ENCODE results near the gene CA10. TPM values are rescaled to one million over a fixed set of nuclear protein-coding genes. Genes with fewer than 3 reads are reported as not detected.

CA10 gene
- total and polyA plus RNA-seq, 2 experiments from 2014 or later: 0.33 TPM; not detected in 1

- H3K9me3 ChIP-seq (ENCODE audit: low read depth): no peaks in the 10 kb centered on the region
- no peaks in the 10 kb centered on the region for H3K4me1 ChIP-seq (ENCODE audit: insufficient read depth)
- TF ChIP-seq EZH2phosphoT487 (IDR thresholded peaks at IDR 0.05; ENCODE audit: low read depth, severe bottlenecking, unreplicated experiment): no peak
- no peak overlapping the region for H3K27ac ChIP-seq
- H3K4me3 ChIP-seq: no peak overlapping the region
- peaks cover 3% of the 10 kb centered on the region for H3K27me3 ChIP-seq
- H3K36me3 ChIP-seq (replicated peaks; ENCODE audit: insufficient read depth, low read depth): no peaks in the 10 kb centered on the region
- H2AFZ ChIP-seq: no peak overlapping the region
- H3K79me2 ChIP-seq: no peaks in the 10 kb centered on the region
- no peak for DNase-seq (ENCODE audit: low spot score)
- H3K9me2 ChIP-seq (replicated peaks; ENCODE audit: insufficient read depth): no peaks in the 10 kb centered on the region
- H4K20me1 ChIP-seq (ENCODE audit: insufficient read depth, poor library complexity, severe bottlenecking): no peaks in the 10 kb centered on the region
- no peak overlapping the region for H3K4me2 ChIP-seq
- 86% methylated on average over 7 of the region's 7 CpGs for WGBS (ENCODE audit: low lambda C conversion rate, missing lambda C conversion rate)
Observed at GRCh38 chr17:52124993-52125392, 33.5 kb downstream of the CA10 start.

- no peak for DNase-seq (ENCODE audit: low spot score)
- H3K36me3 ChIP-seq (replicated peaks; ENCODE audit: insufficient read depth, low read depth): no peaks in the 10 kb centered on the region
- no peak overlapping the region for H3K4me3 ChIP-seq
- H2AFZ ChIP-seq: no peak overlapping the region
- H3K9me3 ChIP-seq (ENCODE audit: low read depth): no peaks in the 10 kb centered on the region
- H3K79me2 ChIP-seq: no peaks in the 10 kb centered on the region
- H4K20me1 ChIP-seq (ENCODE audit: insufficient read depth, poor library complexity, severe bottlenecking): no peaks in the 10 kb centered on the region
- H3K9me2 ChIP-seq (replicated peaks; ENCODE audit: insufficient read depth): no peaks in the 10 kb centered on the region
- H3K4me1 ChIP-seq (ENCODE audit: insufficient read depth): no peaks in the 10 kb centered on the region
- TF ChIP-seq CTCF (IDR thresholded peaks at IDR 0.05; ENCODE audit: poor library complexity): no peak
- no peak for TF ChIP-seq EZH2phosphoT487 (IDR thresholded peaks at IDR 0.05; ENCODE audit: low read depth, severe bottlenecking, unreplicated experiment)
- TF ChIP-seq EZH2 (IDR thresholded peaks at IDR 0.05; ENCODE audit: borderline replicate concordance): no peak
- H3K27me3 ChIP-seq: peaks cover 3% of the 10 kb centered on the region
- H3K27ac ChIP-seq: no peak overlapping the region
- H3K4me2 ChIP-seq: no peak overlapping the region
Observed at GRCh38 chr17:52124561-52124960, 34.0 kb downstream of the CA10 start.

GRCh38 chr17:52120465-52120864, 38.0 kb downstream of the CA10 start:
- no peak for DNase-seq (ENCODE audit: low spot score)
- WGBS (ENCODE audit: low lambda C conversion rate, missing lambda C conversion rate): 90% methylated on average over 2 of the region's 2 CpGs
- Histone ChIP-seq H3K36me3 (replicated peaks; ENCODE audit: insufficient read depth, low read depth) (no peaks in the 10 kb centered on the region), H3K27me3 (peaks cover 3% of the 10 kb centered on the region), H3K4me1 (ENCODE audit: insufficient read depth) (no peaks in the 10 kb centered on the region), H3K79me2 (no peaks in the 10 kb centered on the region), H3K4me3 (no peak overlapping the region), H3K27ac (no peak overlapping the region), H3K9me3 (ENCODE audit: low read depth) (no peaks in the 10 kb centered on the region), H3K4me2 (no peak overlapping the region), H2AFZ (no peak overlapping the region), H3K9me2 (replicated peaks; ENCODE audit: insufficient read depth) (no peaks in the 10 kb centered on the region), H4K20me1 (ENCODE audit: insufficient read depth, poor library complexity, severe bottlenecking) (no peaks in the 10 kb centered on the region)
- TF ChIP-seq EZH2phosphoT487 (IDR thresholded peaks at IDR 0.05; ENCODE audit: low read depth, severe bottlenecking, unreplicated experiment) (no peak), CTCF (IDR thresholded peaks at IDR 0.05; ENCODE audit: poor library complexity) (no peak), EZH2 (IDR thresholded peaks at IDR 0.05; ENCODE audit: borderline replicate concordance) (no peak)

- H3K36me3 ChIP-seq (replicated peaks; ENCODE audit: insufficient read depth, low read depth): no peaks in the 10 kb centered on the region
- peaks cover 10% of the 10 kb centered on the region for H3K27me3 ChIP-seq
- 70% methylated on average over 4 of the region's 4 CpGs for WGBS (ENCODE audit: low lambda C conversion rate, missing lambda C conversion rate)
- no peak overlapping the region for H3K27ac ChIP-seq
- no peaks in the 10 kb centered on the region for H3K4me1 ChIP-seq (ENCODE audit: insufficient read depth)
- TF ChIP-seq EZH2phosphoT487 (IDR thresholded peaks at IDR 0.05; ENCODE audit: low read depth, severe bottlenecking, unreplicated experiment) (no peak), EZH2 (IDR thresholded peaks at IDR 0.05; ENCODE audit: borderline replicate concordance) (no peak), CTCF (IDR thresholded peaks at IDR 0.05; ENCODE audit: poor library complexity) (no peak)
- H3K9me2 ChIP-seq (replicated peaks; ENCODE audit: insufficient read depth): no peaks in the 10 kb centered on the region
- no peak overlapping the region for H2AFZ ChIP-seq
- H3K79me2 ChIP-seq: no peaks in the 10 kb centered on the region
- H3K4me2 ChIP-seq: no peak overlapping the region
- H4K20me1 ChIP-seq (ENCODE audit: insufficient read depth, poor library complexity, severe bottlenecking): no peaks in the 10 kb centered on the region
- H3K4me3 ChIP-seq: no peak overlapping the region
- no peak for DNase-seq (ENCODE audit: low spot score)
- no peaks in the 10 kb centered on the region for H3K9me3 ChIP-seq (ENCODE audit: low read depth)
Observed at GRCh38 chr17:52110923-52111581, 47.5 kb downstream of the CA10 start.
